Astrocyte (in vitro differentiated cells and primary cell): Measurements from ENCODE around the gene RBM38.

Source experiments
- CTCF ChIP-seq: IDR thresholded peaks from 2 replicates; pipeline ENCODE4 v1.5.1; 2011; ENCODE audit warnings: low read depth, mild to moderate bottlenecking, inconsistent platforms, low read length, moderate library complexity; ENCODE audit not compliant: insufficient read depth
- EZH2 ChIP-seq: IDR thresholded peaks from 2 replicates; pipeline ENCODE4 v1.6.1; 2012; ENCODE audit warnings: mild to moderate bottlenecking, low read length, inconsistent platforms; ENCODE audit not compliant: insufficient read depth

DNA sequence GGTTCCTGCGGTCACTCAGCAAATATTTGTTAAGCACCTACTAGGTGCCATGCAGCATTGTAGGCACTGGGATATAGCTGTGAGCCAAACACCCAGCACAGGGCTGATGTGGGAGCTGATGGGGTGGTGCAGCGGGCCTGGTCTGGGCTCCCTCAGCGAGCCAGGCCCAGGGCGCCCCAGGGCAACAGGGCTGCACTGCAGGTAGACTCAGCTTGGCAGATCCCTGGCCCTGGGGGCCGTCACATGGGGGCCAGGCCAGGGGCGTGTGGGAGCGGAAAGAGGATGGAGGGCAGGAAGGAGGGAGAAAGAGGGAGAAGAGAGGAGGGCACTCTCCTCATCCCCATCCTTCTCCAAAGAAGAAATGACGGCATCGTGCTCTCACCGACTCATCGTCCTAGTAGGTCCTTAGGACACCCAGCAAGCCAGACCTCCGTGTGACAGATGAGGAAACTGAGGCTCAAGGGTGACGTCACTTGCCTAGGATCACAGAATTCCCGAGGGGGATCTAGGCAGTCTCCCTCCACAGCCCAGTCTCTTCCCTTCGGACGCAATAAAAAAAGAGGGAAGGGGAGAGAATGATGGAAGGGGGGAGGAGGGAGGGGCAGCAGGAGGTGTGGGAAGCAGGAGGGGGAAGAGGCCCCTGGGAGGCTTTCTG, 53.3 kb downstream of the RBM38 start:
- TF ChIP-seq CTCF: no peak
- TF ChIP-seq EZH2: no peak
